ENCODE data around the gene PTCD2. TPM values are rescaled to one million over a fixed set of nuclear protein-coding genes. Genes with fewer than 3 reads are reported as not detected.

Gene PTCD2
- total RNA-seq, 1 donor: 11.7 TPM

DNA sequence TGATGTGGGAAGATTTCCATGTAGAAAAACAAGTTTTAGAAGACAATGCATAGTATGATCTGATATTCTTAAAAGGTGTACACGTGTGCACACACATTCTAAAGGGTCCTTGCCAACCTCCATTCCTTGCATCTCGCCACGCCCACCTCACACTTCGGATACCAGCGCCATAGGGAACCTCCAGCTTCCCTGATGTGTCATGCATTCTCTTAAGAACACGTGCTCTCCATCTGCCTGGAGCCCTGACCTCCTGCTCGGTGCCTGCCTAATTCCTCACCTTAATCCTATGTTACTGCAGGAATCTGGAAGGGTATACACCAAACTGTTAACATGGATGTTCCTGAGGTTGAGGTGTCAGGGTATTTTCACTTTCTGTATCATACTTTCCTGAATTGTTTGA, 63.1 kb downstream of the PTCD2 start:
- TF ChIP-seq CTCF (IDR thresholded peaks at IDR 0.05; ENCODE audit: insufficient read depth, low read depth, low read length): no peak
- DNase-seq (ENCODE audit: low read depth): peak; percentile 28
- H3K4me3 ChIP-seq (ENCODE audit: low read depth, low read length): no peak overlapping the region

DNA sequence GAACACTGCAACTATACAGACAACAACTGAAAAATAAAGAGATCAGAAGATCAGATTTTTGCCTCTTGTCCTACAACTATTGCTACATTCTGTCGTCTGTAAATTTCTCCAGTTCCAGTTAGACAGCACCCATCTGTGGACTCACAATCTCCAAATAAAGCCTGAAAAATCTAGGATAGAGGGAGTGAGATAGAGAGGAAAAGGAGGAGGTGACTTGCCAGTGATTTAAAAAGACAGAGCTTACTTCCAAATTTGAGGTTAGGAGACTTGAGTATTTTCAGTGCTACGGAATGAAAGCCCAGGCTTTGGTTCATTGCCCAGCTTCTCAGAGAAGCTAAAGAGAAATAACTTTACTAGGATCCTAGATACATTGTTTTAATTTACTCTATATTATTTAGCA, 63.6 kb downstream of the PTCD2 start:
- no peak overlapping the region for H3K4me3 ChIP-seq (ENCODE audit: low read depth, low read length)
- no peak for TF ChIP-seq CTCF (IDR thresholded peaks at IDR 0.05; ENCODE audit: insufficient read depth, low read depth, low read length)
- DNase-seq (ENCODE audit: low read depth): no peak

- DNase-seq (ENCODE audit: low read depth): no peak
- H3K4me3 ChIP-seq (ENCODE audit: low read depth, low read length): no peak overlapping the region
- no peak for TF ChIP-seq CTCF (IDR thresholded peaks at IDR 0.05; ENCODE audit: insufficient read depth, low read depth, low read length)
These were observed 66.5 kb downstream of the PTCD2 start for GRCh38 chr5:72386639-72387038.

- DNase-seq (ENCODE audit: low read depth): peak; percentile 54
- TF ChIP-seq CTCF (IDR thresholded peaks at IDR 0.05; ENCODE audit: insufficient read depth, low read depth, low read length): no peak
- H3K4me3 ChIP-seq (ENCODE audit: low read depth, low read length): no peak overlapping the region
These were observed 67.8 kb downstream of the PTCD2 start for GRCh38 chr5:72387985-72388384.

GRCh38 chr5:72388646-72389045, 68.5 kb downstream of the PTCD2 start:
- TF ChIP-seq CTCF (IDR thresholded peaks at IDR 0.05; ENCODE audit: insufficient read depth, low read depth, low read length): no peak
- no peak overlapping the region for H3K4me3 ChIP-seq (ENCODE audit: low read depth, low read length)
- no peak for DNase-seq (ENCODE audit: low read depth)

DNA sequence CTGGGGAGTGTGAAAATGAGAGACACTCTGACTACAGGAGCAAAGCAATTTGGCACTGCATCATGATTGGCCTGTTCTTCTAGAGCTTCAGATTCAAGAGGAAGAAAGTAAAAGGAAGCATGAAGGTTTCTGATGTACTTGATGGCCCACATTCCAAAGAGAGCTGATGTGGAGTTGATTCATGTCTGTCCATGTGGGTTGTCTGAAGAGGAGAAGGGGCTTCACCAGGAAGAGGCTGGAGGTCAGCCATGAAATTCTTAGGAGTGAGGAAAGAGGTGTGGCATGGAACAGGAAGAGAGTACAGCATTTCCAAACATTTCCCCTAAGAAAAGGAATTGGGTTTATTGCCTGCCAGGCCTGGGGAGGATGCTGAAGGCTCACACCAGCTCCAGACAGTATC, 70.7 kb downstream of the PTCD2 start:
- TF ChIP-seq CTCF (IDR thresholded peaks at IDR 0.05; ENCODE audit: insufficient read depth, low read depth, low read length): no peak
- no peak overlapping the region for H3K4me3 ChIP-seq (ENCODE audit: low read depth, low read length)
- DNase-seq (ENCODE audit: low read depth): no peak

DNA sequence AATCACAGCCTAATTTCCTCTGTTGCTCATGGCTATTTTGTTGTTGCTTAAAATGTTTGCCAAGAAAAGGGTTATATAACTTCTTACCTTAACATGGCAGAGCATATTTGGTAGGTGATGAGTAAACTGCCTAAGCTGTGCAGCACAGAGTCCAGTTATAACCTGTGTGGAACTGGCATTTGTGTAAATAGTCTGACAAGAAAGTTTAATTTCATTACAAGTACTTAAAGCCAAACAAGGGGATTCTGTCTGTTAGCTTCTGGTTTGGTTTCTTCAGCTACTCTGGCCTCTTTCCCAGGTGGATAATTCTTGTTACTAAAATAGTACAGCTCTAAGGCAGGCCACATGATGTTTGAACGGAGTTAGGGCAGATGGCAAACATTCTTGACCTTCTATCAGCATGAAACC, 72.2 kb downstream of the PTCD2 start:
- no peak overlapping the region for H3K4me3 ChIP-seq (ENCODE audit: low read depth, low read length)
- no peak for TF ChIP-seq CTCF (IDR thresholded peaks at IDR 0.05; ENCODE audit: insufficient read depth, low read depth, low read length)
- peak; percentile 36 for DNase-seq (ENCODE audit: low read depth)

All from fibroblast of villous mesenchyme (primary cell).